Measurements from ENCODE around the gene ALG9. TPM values are rescaled to one million over a fixed set of nuclear protein-coding genes. Genes with fewer than 3 reads are reported as not detected.
A peak's percentile ranks its signal among the peaks of the same experiment; 100 is the strongest.

ALG9 gene
- total RNA-seq, 1 experiment from 2014 or later = 23.7 TPM

- CTCF ChIA-PET = no interaction called here
- Histone ChIP-seq H3K9ac (ENCODE audit: low read length) (peak overlapping the region; percentile 86), H3K27me3 (ENCODE audit: insufficient read depth, low read length) (no peaks in the 10 kb centered on the region), H3K9me2 (ENCODE audit: insufficient read depth) (no peaks in the 10 kb centered on the region), H3K4me3 (replicated peaks in 1 of 2; ENCODE audit: low read depth in 1 of 2, low read length in 2 of 2) (peak overlapping the region; percentile 83 to 91), H4K20me1 (ENCODE audit: insufficient read depth) (no peaks in the 10 kb centered on the region), H3K9me3 (ENCODE audit: control insufficient read depth in 1 of 2, insufficient read depth in 1 of 2, low read depth in 1 of 2, low read length in 2 of 2) (no peaks in the 10 kb centered on the region), H3K79me2 (ENCODE audit: insufficient read depth, low read length) (0 out of 2 replicates have a peak, but pooled peaks cover 4% of the 10 kb centered on the region), H3K4me1 (ENCODE audit: control insufficient read depth in 1 of 2, insufficient read depth in 2 of 2, low read length in 2 of 2) (peaks cover 3 to 15% of the 10 kb centered on the region in 2 experiments; a peak in 3 of 4 replicates), H2AFZ (ENCODE audit: low read depth, low read length, poor library complexity, severe bottlenecking) (no peak overlapping the region), H3K36me3 (ENCODE audit: control insufficient read depth in 1 of 2, insufficient read depth in 2 of 2, low read length in 2 of 2) (peaks cover 0 to 9% of the 10 kb centered on the region in 2 experiments; a peak in 1 of 4 replicates), H3K4me2 (ENCODE audit: low read length) (peak overlapping the region; percentile 90), H3K27ac (ENCODE audit: low read depth, low read length) (peak overlapping the region; percentile 65)
- ATAC-seq (peak; percentile 11), DNase-seq (ENCODE audit: low read depth, low spot score) (no peak)
- RAD21 ChIA-PET (ENCODE audit: low non-redundant PET in 1 of 2, low total read pairs in 2 of 2, uncharacterized antibody in 2 of 2, unreplicated experiment in 2 of 2) = no interaction called here
- TSS peak; percentile 92 for BruUV-seq (replicated peaks)
- POLR2A ChIA-PET = interaction anchor here (1.7 kb wide), 1 partner anchor 39 kb away, joined by 3 read pairs; the partner anchor contains the start of gene C11orf52
- intact Hi-C loops (cut with micrococcal nuclease) = loop anchor here (1.0 to 5.0 kb wide), 3 partner anchors 103 to 283 kb away; partner anchors contain the start of genes IL18, SDHD and TIMM8B
- TF ChIP-seq ZFX (IDR thresholded peaks at IDR 0.05) = 0 out of 2 replicates have a peak, but pooled peaks have one; percentile 34
- TF ChIP-seq EGR1 (IDR thresholded peaks at IDR 0.05; ENCODE audit: low read depth) = no peak
Observed at GRCh38 chr11:111879637-111879960, 8.2 kb upstream of the ALG9 start.

GRCh38 chr11:111878849-111879636, 7.7 kb upstream of the ALG9 start, which contains the start of the genes CFAP68 and FDXACB1:
CFAP68 (plus strand) TSS chr11:111879541; CDS start chr11:111879561, 20 bp downstream.
FDXACB1 (minus strand) TSS chr11:111879165; CDS start chr11:111879132, 33 bp downstream.
- no TSS peak for BruUV-seq (replicated peaks)
- Histone ChIP-seq H3K27me3 (ENCODE audit: insufficient read depth, low read length) (no peaks in the 10 kb centered on the region), H3K4me3 (replicated peaks in 1 of 2; ENCODE audit: low read depth in 1 of 2, low read length in 2 of 2) (peak within 1 kb of the TSS; percentile 83 to 91), H3K9me3 (ENCODE audit: control insufficient read depth in 1 of 2, insufficient read depth in 1 of 2, low read depth in 1 of 2, low read length in 2 of 2) (no peaks in the 10 kb centered on the region), H3K4me2 (ENCODE audit: low read length) (peak within 1 kb of the TSS; percentile 90), H2AFZ (ENCODE audit: low read depth, low read length, poor library complexity, severe bottlenecking) (peak within 1 kb of the TSS; percentile 88), H3K27ac (ENCODE audit: low read depth, low read length) (peak within 1 kb of the TSS; percentile 65), H3K4me1 (ENCODE audit: control insufficient read depth in 1 of 2, insufficient read depth in 2 of 2, low read length in 2 of 2) (peaks cover 3 to 15% of the 10 kb centered on the region in 2 experiments; a peak in 3 of 4 replicates), H3K36me3 (ENCODE audit: control insufficient read depth in 1 of 2, insufficient read depth in 2 of 2, low read length in 2 of 2) (peaks cover 0 to 9% of the 10 kb centered on the region in 2 experiments; a peak in 1 of 4 replicates), H3K9ac (ENCODE audit: low read length) (peak within 1 kb of the TSS; percentile 86), H3K9me2 (ENCODE audit: insufficient read depth) (no peaks in the 10 kb centered on the region), H4K20me1 (ENCODE audit: insufficient read depth) (no peaks in the 10 kb centered on the region), H3K79me2 (ENCODE audit: insufficient read depth, low read length) (0 out of 2 replicates have a peak, but pooled peaks cover 4% of the 10 kb centered on the region)
- ChIA-PET POLR2A (no interaction called here), RAD21 (ENCODE audit: low non-redundant PET in 1 of 2, low total read pairs in 2 of 2, uncharacterized antibody in 2 of 2, unreplicated experiment in 2 of 2) (no interaction called here), CTCF (interaction anchor here (1.2 kb wide), 1 partner anchor 103 kb away, joined by 4 read pairs; no protein-coding TSS in a partner anchor)
- DNase-seq (ENCODE audit: low read depth, low spot score) (peak; percentile 98), ATAC-seq (peak; percentile 85)
- intact Hi-C loops (cut with micrococcal nuclease) = loop anchor here (1.0 to 5.0 kb wide), 3 partner anchors 103 to 283 kb away; partner anchors contain the start of genes IL18, SDHD and TIMM8B
- TF ChIP-seq ZBTB33 (IDR thresholded peaks at IDR 0.05; ENCODE audit: extremely low read depth, insufficient replicate concordance, low read length) (peak; percentile 8), EGR1 (IDR thresholded peaks at IDR 0.05; ENCODE audit: low read depth) (no peak), REST (IDR thresholded peaks at IDR 0.05; ENCODE audit: low read depth) (no peak), TCF7L2 (IDR thresholded peaks at IDR 0.05; ENCODE audit: borderline replicate concordance, extremely low read depth, insufficient read depth, insufficient read length) (peak; percentile 92), SP1 (IDR thresholded peaks at IDR 0.05; ENCODE audit: low read depth) (peak; percentile 86), EZH2phosphoT487 (IDR thresholded peaks at IDR 0.05; ENCODE audit: borderline replicate concordance) (no peak), SRF (IDR thresholded peaks at IDR 0.05; ENCODE audit: low read depth) (peak; percentile 94), EZH2 (IDR thresholded peaks at IDR 0.05) (no peak), SIN3A (IDR thresholded peaks at IDR 0.05; ENCODE audit: low read depth) (peak; percentile 65)

All from HCT116 (cell line).